LNCAP (cell line): ENCODE measurements around the gene NBL1.

Experiments used
- CTCF ChIP-seq: fragments of 450-650 bp; IDR thresholded peaks from 2 replicates; pipeline ENCODE4 v1.5.1; 2017; ENCODE audit warnings: mild to moderate bottlenecking

The NBL1 gene

GRCh38 chr1:19623523-19623922 lies 20.6 kb upstream of the NBL1 start:
- TF ChIP-seq CTCF = no peak

- no peak for TF ChIP-seq CTCF
Observed at GRCh38 chr1:19625291-19625937, 18.7 kb upstream of the NBL1 start.

- no peak for TF ChIP-seq CTCF
Observed at GRCh38 chr1:19628879-19629278, 15.2 kb upstream of the NBL1 start.

- no peak for TF ChIP-seq CTCF
Observed at GRCh38 chr1:19629357-19629756, 14.8 kb upstream of the NBL1 start.

GRCh38 chr1:19630720-19631395 lies 13.3 kb upstream of the NBL1 start:
- no peak for TF ChIP-seq CTCF

- TF ChIP-seq CTCF = no peak
Observed at GRCh38 chr1:19632211-19632610, 11.9 kb upstream of the NBL1 start.

GRCh38 chr1:19633106-19633505 lies 11.0 kb upstream of the NBL1 start:
- no peak for TF ChIP-seq CTCF
